GM21717 (cell line): Measurements from ENCODE around the gene COMMD9.

ENCODE experiments used
- ATAC-seq: cut with Tn5 transposase; IDR thresholded peaks from one replicate; pipeline ENCODE4 v1.9.1; 2021; ENCODE audit warnings: mild to moderate bottlenecking, moderate library complexity; ENCODE audit not compliant: unreplicated experiment

Gene COMMD9

DNA sequence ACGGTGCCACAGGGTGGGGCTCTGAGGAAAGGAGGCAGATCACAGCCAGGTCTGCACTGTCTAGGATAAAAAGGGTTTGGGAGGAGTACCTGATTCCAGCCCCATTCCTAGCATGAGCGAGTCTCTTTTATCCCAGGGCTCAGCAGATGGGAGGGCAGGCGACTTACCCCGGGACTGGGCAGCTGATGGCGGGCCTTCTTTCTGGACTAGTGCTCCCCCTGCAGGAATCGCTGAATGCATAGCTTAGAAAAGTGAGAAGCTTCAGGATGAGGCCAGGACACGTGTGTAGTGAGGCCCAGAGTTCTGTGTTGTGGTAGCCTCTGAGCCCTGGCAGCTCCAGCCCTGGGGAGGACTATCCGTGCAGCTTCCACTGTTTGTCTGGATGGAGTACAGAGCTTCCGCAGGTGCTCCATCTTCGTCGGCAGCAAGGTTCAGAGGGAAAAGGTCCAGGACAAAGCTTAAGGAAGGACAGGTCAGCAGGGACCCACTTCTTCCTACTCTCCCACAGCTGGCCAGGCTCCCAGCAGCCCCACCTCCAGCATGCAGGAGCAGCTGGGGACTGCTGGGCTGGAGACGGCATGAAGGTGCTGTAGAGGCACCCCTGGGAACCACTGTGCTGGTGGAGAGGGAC is 30.4 kb downstream of the COMMD9 start:
- no peak for ATAC-seq

DNA sequence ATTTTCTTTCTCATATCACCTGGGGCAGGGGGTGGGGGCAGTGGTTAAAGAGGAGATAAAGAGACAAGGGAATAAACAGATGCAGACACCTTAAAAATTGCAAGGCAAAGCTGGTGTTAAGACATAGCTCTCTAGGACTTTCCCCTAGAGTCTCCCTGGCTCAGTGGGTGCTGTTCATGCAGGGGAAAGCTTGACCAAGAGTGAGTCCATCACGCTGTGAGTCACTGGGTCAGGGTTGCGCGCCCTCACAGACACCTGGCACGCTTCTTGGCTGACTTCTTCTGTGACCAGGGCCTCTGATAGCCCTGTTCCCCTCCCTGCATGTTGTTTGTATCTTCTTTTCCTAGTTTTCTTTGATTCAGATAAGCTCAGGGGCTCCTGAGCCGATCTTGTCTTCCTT is 31.9 kb downstream of the COMMD9 start:
- no peak for ATAC-seq

- no peak for ATAC-seq
Observed at GRCh38 chr11:36254713-36255112, 34.5 kb downstream of the COMMD9 start.

DNA sequence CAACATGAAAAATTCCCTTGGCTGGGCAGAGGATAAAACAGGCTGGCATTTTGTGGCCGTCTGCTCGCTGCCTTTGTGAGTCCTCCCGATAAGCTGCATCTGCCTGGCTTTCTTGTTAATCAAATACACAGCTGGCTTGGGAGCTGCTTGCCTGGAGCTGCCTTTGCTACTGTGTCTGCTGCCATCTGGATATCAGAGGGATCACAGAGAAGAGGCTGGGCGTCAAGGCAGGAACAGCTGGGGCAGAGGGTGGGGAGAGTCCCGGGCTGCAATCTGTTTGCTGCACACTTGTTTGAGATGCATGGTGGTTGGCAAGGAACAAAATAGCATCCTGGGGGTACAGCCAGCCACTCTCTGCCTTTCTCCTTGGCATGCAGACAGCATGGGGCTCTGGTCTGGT is 36.0 kb downstream of the COMMD9 start:
- ATAC-seq = no peak

- no peak for ATAC-seq
Observed at GRCh38 chr11:36251823-36252222, 37.4 kb downstream of the COMMD9 start.

GRCh38 chr11:36249246-36249645 is 40.0 kb downstream of the COMMD9 start:
- no peak for ATAC-seq

DNA sequence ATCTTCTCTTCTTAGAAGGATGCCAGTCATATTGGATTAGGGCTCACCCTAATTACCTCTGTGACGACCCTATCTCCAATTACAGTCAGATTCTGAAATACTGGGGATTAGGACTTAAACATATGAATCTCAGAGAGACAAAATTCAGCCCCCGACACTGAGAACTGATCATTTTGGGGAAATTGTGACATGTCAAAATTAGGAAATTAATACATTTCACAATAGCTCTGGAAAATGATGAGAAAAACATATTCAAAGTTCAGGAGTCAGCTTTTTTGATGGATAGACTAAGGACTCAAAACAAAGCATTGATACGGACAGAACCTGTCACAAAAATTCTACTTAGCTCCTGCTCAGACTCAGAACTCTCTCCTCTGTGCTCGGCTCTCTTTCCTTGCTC is 40.8 kb downstream of the COMMD9 start:
- ATAC-seq = no peak

GRCh38 chr11:36247493-36247892 is 41.7 kb downstream of the COMMD9 start:
- ATAC-seq = no peak

GRCh38 chr11:36243641-36244040 is 45.6 kb downstream of the COMMD9 start:
- ATAC-seq = no peak

- no peak for ATAC-seq
Observed at GRCh38 chr11:36241497-36241896, 47.7 kb downstream of the COMMD9 start.

- ATAC-seq = no peak
Observed at GRCh38 chr11:36240801-36241200, 48.4 kb downstream of the COMMD9 start.

GRCh38 chr11:36240173-36240572 is 49.1 kb downstream of the COMMD9 start:
- ATAC-seq = no peak

- no peak for ATAC-seq
Observed at GRCh38 chr11:36239636-36240035, 49.6 kb downstream of the COMMD9 start.

DNA sequence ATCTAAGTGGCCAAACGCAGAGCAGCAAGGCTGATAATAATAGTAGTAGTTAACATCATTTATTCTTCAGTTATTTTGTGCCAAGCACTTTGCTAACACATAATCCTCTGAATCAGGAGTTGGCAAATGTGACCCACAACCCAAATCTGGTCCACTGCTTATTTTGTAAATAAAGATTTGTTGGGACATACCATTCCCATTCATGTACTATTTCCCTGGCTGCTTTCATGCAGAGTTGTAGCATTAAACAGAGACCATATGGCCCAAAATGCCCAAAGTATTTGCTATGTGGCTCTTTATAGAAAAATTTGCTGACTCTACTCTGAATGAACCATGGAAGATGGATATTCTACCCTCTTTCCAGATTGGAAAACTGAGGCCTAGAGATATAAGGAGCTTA is 50.3 kb downstream of the COMMD9 start:
- no peak for ATAC-seq

GRCh38 chr11:36238036-36238631 is 51.1 kb downstream of the COMMD9 start:
- no peak for ATAC-seq

DNA sequence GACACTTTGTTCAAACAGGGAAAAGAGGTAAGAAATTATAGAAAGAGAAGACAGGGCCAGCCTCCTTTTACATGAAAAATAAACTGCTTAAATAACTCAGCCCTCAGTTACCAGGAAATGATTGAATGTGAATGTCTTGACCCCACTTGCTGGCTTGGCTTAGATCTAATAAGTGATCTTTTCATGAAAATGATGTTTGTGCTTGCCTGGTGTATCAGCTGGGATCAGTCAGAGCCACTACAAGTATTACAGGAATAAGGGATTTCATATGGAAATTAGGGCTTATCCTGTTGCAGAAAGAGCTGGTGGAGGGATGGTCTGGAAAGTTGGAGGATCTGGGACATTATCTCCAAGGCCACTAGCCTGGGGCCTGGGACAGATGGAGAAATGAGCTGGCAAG is 51.8 kb downstream of the COMMD9 start:
- ATAC-seq = no peak

DNA sequence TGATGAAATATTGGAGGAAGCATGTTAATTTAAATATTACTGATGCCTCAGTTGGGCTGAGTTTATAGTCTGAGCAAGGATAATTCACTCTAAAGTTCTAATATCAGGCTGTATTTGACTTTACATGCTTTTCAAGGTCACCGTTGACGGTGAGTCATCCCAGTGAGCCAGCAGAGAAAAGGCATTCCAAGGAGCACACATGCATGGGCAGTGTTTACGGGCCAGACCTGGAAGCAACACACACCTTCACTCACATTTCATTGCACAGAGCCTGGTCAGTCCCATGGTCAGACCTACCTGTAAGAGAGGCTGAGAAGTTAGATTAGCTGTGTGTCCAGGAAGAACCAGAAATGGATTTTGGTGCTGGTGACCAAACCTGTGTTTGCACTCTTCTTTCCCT is 53.5 kb downstream of the COMMD9 start:
- ATAC-seq = no peak

GRCh38 chr11:36234825-36235224 is 54.4 kb downstream of the COMMD9 start:
- ATAC-seq = no peak

- no peak for ATAC-seq
Observed at GRCh38 chr11:36233204-36233603, 56.0 kb downstream of the COMMD9 start.

GRCh38 chr11:36230779-36231699 is 58.2 kb downstream of the COMMD9 start:
- ATAC-seq = no peak

GRCh38 chr11:36229091-36229705 is 60.0 kb downstream of the COMMD9 start:
- ATAC-seq = no peak

- ATAC-seq = no peak
Observed at GRCh38 chr11:36228689-36229088, 60.5 kb downstream of the COMMD9 start.
